A549 (cell line): Measurements from ENCODE around the gene NIPAL1. TPM values are rescaled to one million over a fixed set of nuclear protein-coding genes. Genes with fewer than 3 reads are reported as not detected.

Experiments used
- ATAC-seq, 2 experiments: fragments of 200-7000 bp in 1 of 2; fragments of >200 bp in 1 of 2; cut with Nextera tagmentation in 1 of 2; cut with Tn5 transposase in 1 of 2; 3 replicates each; pipeline versions ENCODE4 v1.8.0 to v1.9.1; 2018 to 2020; ENCODE audit warnings: mild to moderate bottlenecking in 1 of 2, moderate library complexity in 1 of 2
- CTCF ChIA-PET: fragments of 300-600 bp; sonication (Branson Sonifier 250); formaldehyde crosslinking; extraction: SDS; loops from one replicate; lab custom pipeline; 2021; ENCODE audit warnings: antibody characterized with exemption, inconsistent platforms; lab: Yijun Ruan, JAX
- POLR2A ChIA-PET: fragments of 350-600 bp; formaldehyde crosslinking; extraction: SDS; loops from one replicate; lab custom pipeline; 2021; ENCODE audit warnings: antibody characterized with exemption, inconsistent platforms; lab: Yijun Ruan, JAX
- DNase-seq, 2 experiments: peaks; one replicate each; pipeline versions ENCODE4 v3.0.0 to v3.0.0-alpha.2; 2011 to 2016; ENCODE audit warnings: low read depth in 1 of 2, low spot score in 1 of 2
- FAIRE-seq: peaks from 2 replicates; lab custom pipeline; 2011; peaks lifted over from hg19 to GRCh38; lab: Jason Lieb, UNC
- H3K27ac ChIP-seq, 2 experiments: fragments of >200 bp; sonication (Bioruptor Twin); formaldehyde crosslinking; 3 replicates each; pipeline ENCODE4 v1.5.1; 2016 to 2017
- H3K4me1 ChIP-seq: fragments of >200 bp; sonication (Bioruptor Twin); formaldehyde crosslinking; 3 replicates; pipeline ENCODE4 v1.6.1; 2016
- H3K4me2 ChIP-seq: fragments of >200 bp; sonication (Bioruptor Twin); formaldehyde crosslinking; 3 replicates; pipeline ENCODE4 v1.6.1; 2016
- H3K4me3 ChIP-seq: fragments of >200 bp; sonication (Bioruptor Twin); formaldehyde crosslinking; 3 replicates; pipeline ENCODE4 v1.5.1; 2016
- H3K9me3 ChIP-seq: fragments of >200 bp; sonication (Bioruptor Twin); formaldehyde crosslinking; 3 replicates; pipeline ENCODE4 v1.6.1; 2016
- ATOH8 ChIP-seq: fragments of 250-450 bp; sonication (Bioruptor Pico); IDR thresholded peaks from 2 replicates; pipeline ENCODE4 v1.5.0; 2020; ENCODE audit warnings: low read depth, mild to moderate bottlenecking, moderate library complexity
- BHLHE40 ChIP-seq: IDR thresholded peaks from 2 replicates; pipeline ENCODE4 v1.6.1; 2012; ENCODE audit warnings: low read depth, low read length, inconsistent platforms
- CTCF ChIP-seq: fragments of >200 bp; sonication (Bioruptor Twin); formaldehyde crosslinking; IDR thresholded peaks from 3 replicates; pipeline ENCODE4 v1.5.1; 2016
- E2F6 ChIP-seq: IDR thresholded peaks from 2 replicates; pipeline ENCODE4 v1.6.1; 2012; ENCODE audit warnings: low read depth, borderline replicate concordance
- EHMT2 ChIP-seq: fragments of 200-600 bp; sonication (generic); IDR thresholded peaks from 2 replicates; pipeline ENCODE4 v1.6.1; 2016; ENCODE audit warnings: antibody characterized with exemption, low read depth, mild to moderate bottlenecking, moderate library complexity
- ELK1 ChIP-seq: fragments of 150-350 bp; IDR thresholded peaks from 2 replicates; pipeline ENCODE4 v1.6.1; 2014; ENCODE audit warnings: low read depth, mild to moderate bottlenecking, low read length
- EP300 ChIP-seq, 2 experiments: fragments of >200 bp; sonication (Bioruptor Twin); formaldehyde crosslinking; IDR thresholded peaks; 2 replicates in 1 of 2; 3 replicates in 1 of 2; pipeline ENCODE4 v1.6.1; 2016 to 2017
- ESRRA ChIP-seq: fragments of 150-350 bp; IDR thresholded peaks from 2 replicates; pipeline ENCODE4 v1.6.1; 2014; ENCODE audit warnings: mild to moderate bottlenecking, low read length, borderline replicate concordance
- FOSL2 ChIP-seq, 2 experiments: fragments of 450-650 bp in 1 of 2; fragments of >200 bp in 1 of 2; sonication (Bioruptor Twin) in 1 of 2; formaldehyde crosslinking; IDR thresholded peaks; 2 replicates each; pipeline versions ENCODE4 v1.5.0 to v1.6.1; 2016 to 2020; ENCODE audit warnings: mild to moderate bottlenecking in 1 of 2, moderate library complexity in 1 of 2
- FOXS1 ChIP-seq: fragments of 250-450 bp; sonication (Bioruptor Pico); IDR thresholded peaks from 2 replicates; pipeline ENCODE4 v1.5.0; 2020; ENCODE audit warnings: mild to moderate bottlenecking, moderate library complexity
- HEYL ChIP-seq: fragments of 250-450 bp; sonication (Bioruptor Pico); IDR thresholded peaks from 2 replicates; pipeline ENCODE4 v1.8.0; 2021; ENCODE audit warnings: mild to moderate bottlenecking, moderate library complexity
- HMGXB4 ChIP-seq: fragments of 250-450 bp; sonication (Bioruptor Pico); IDR thresholded peaks from 2 replicates; pipeline ENCODE4 v1.5.0; 2021; ENCODE audit warnings: mild to moderate bottlenecking, moderate library complexity, borderline replicate concordance
- HOXA7 ChIP-seq: fragments of 250-450 bp; sonication (Bioruptor Pico); IDR thresholded peaks from 2 replicates; pipeline ENCODE4 v1.5.0; 2020; ENCODE audit warnings: mild to moderate bottlenecking, moderate library complexity
- HOXB13 ChIP-seq: fragments of 250-450 bp; sonication (Bioruptor Pico); IDR thresholded peaks from 2 replicates; pipeline ENCODE4 v1.5.0; 2020; ENCODE audit warnings: low read depth, mild to moderate bottlenecking, moderate library complexity
- MAFK ChIP-seq: fragments of 450-650 bp; IDR thresholded peaks from 2 replicates; pipeline ENCODE4 v1.6.1; 2014; ENCODE audit not compliant: partially characterized antibody
- NFE2L2 ChIP-seq: fragments of 150-350 bp; conservative IDR thresholded peaks from 2 replicates; pipeline ENCODE4 v1.6.1; 2014; ENCODE audit warnings: low read length
- NR3C1 ChIP-seq: fragments of >200 bp; sonication (Bioruptor Twin); formaldehyde crosslinking; IDR thresholded peaks from 3 replicates; pipeline ENCODE4 v1.6.1; 2017
- POLR2AphosphoS2 ChIP-seq: conservative IDR thresholded peaks from 2 replicates; pipeline ENCODE4 v1.6.1; 2012; ENCODE audit warnings: low read length, improper control_type of control experiment, inconsistent platforms
- RARB ChIP-seq: fragments of 250-450 bp; sonication (Bioruptor Pico); IDR thresholded peaks from 2 replicates; pipeline ENCODE4 v1.8.0; 2021; ENCODE audit warnings: mild to moderate bottlenecking, moderate library complexity
- RFX5 ChIP-seq: fragments of 450-650 bp; IDR thresholded peaks from 2 replicates; pipeline ENCODE4 v1.7.1; 2014; ENCODE audit warnings: antibody characterized with exemption, mild to moderate bottlenecking, moderate library complexity
- RNF2 ChIP-seq: fragments of 200-600 bp; sonication (generic); IDR thresholded peaks from 2 replicates; pipeline ENCODE4 v1.6.1; 2016; ENCODE audit warnings: low read depth, mild to moderate bottlenecking, antibody characterized with exemption, moderate library complexity, borderline replicate concordance
- SMC3 ChIP-seq: fragments of >200 bp; sonication (Bioruptor Twin); formaldehyde crosslinking; IDR thresholded peaks from 3 replicates; pipeline ENCODE4 v1.6.1; 2018; ENCODE audit warnings: inconsistent platforms
- ZC3H11A ChIP-seq: fragments of 450-650 bp; IDR thresholded peaks from 2 replicates; pipeline ENCODE4 v1.6.1; 2014; ENCODE audit warnings: antibody characterized with exemption, mild to moderate bottlenecking
- ZSCAN20 ChIP-seq: fragments of 250-450 bp; sonication (Bioruptor Pico); IDR thresholded peaks from 2 replicates; pipeline ENCODE4 v1.8.0; 2022; ENCODE audit warnings: mild to moderate bottlenecking, moderate library complexity
- WGBS: methylation state at CpG from one replicate; pipeline ENCODE4 v1.1.6; 2017; ENCODE audit errors: missing lambda C conversion rate; 5-methylcytosine and 5-hydroxymethylcytosine counted together
- polyA plus RNA-seq, 4 experiments: library from polyadenylated mRNA; depleted of rRNA in 3 of 4; stranded (reverse); fragments of >200 nt; fragmentation: RNase III in 1 of 4; extraction: RNeasy Plus Mini Kit Qiagen cat#74134 plus additional on column Dnase treatment in 1 of 4; gene quantifications; 2 replicates in 3 of 4; 3 replicates in 1 of 4; pipeline ENCODE4 v1.2.3, GENCODE V29; 2011 to 2017

NIPAL1 gene
- polyA plus RNA-seq, 2 of the 4 experiments (the other 2 are of a cell fraction): 0.41 to 0.47 TPM

GRCh38 chr4:48027653-48028052 lies 11.1 kb downstream of the NIPAL1 start:
- H3K4me2 ChIP-seq: no peak overlapping the region
- FAIRE-seq (no peak), ATAC-seq (no peak), DNase-seq (no peak)
- TF ChIP-seq ZC3H11A: no peak
- no peak for TF ChIP-seq CTCF
- TF ChIP-seq EP300 (IDR thresholded peaks at IDR 0.05): no peak
- no peak for TF ChIP-seq HMGXB4 (CRISPR knock-in tag)
- no peak for TF ChIP-seq HOXA7 (CRISPR knock-in tag)
- TF ChIP-seq FOXS1 (CRISPR knock-in tag): no peak
- no peak for TF ChIP-seq RFX5
- TF ChIP-seq FOSL2 (IDR thresholded peaks at IDR 0.05): no peak
- TF ChIP-seq FOSL2 (CRISPR knock-in tag; IDR thresholded peaks at IDR 0.05): no peak
- TF ChIP-seq E2F6: no peak
- no peak for TF ChIP-seq SMC3
- no peak for TF ChIP-seq NR3C1
- no peak for TF ChIP-seq ZSCAN20
- TF ChIP-seq BHLHE40: no peak
- H3K4me3 ChIP-seq: no peak overlapping the region
- no peaks in the 10 kb centered on the region for H3K9me3 ChIP-seq
- CTCF ChIA-PET: no interaction called here
- H3K27ac ChIP-seq: no peak overlapping the region
- POLR2A ChIA-PET: no interaction called here
- no peaks in the 10 kb centered on the region for H3K4me1 ChIP-seq

- no peak for FAIRE-seq
Measured at GRCh38 chr4:48028696-48029095, 12.1 kb downstream of the NIPAL1 start.

GRCh38 chr4:48030470-48030869 lies 13.9 kb downstream of the NIPAL1 start:
- ChIA-PET POLR2A (no interaction called here), CTCF (no interaction called here)
- no peak for TF ChIP-seq SMC3
- no peak for TF ChIP-seq MAFK
- TF ChIP-seq EHMT2: no peak
- no peak for TF ChIP-seq ATOH8
- no peak for TF ChIP-seq HEYL (CRISPR knock-in tag)
- no peak for TF ChIP-seq ELK1
- no peak for TF ChIP-seq HMGXB4 (CRISPR knock-in tag)
- no peak for DNase-seq
- no peak overlapping the region for H3K27ac ChIP-seq
- no peaks in the 10 kb centered on the region for H3K4me1 ChIP-seq
- no peaks in the 10 kb centered on the region for H3K9me3 ChIP-seq
- ATAC-seq: no peak
- no peak for FAIRE-seq
- no peak overlapping the region for H3K4me2 ChIP-seq
- no peak overlapping the region for H3K4me3 ChIP-seq
- 57% methylated on average over 3 of the region's 3 CpGs for WGBS

More at GRCh38 chr4:48028696-48029095, 12.1 kb downstream of the NIPAL1 start:
- Histone ChIP-seq H3K4me2 (no peak overlapping the region), H3K4me1 (no peaks in the 10 kb centered on the region), H3K27ac (no peak overlapping the region), H3K9me3 (no peaks in the 10 kb centered on the region), H3K4me3 (no peak overlapping the region)
- WGBS: 27% methylated on average over 2 of the region's 2 CpGs
- no peak for TF ChIP-seq RNF2
- no peak for TF ChIP-seq POLR2AphosphoS2
- TF ChIP-seq HEYL (CRISPR knock-in tag): no peak
- no peak for TF ChIP-seq HOXB13 (CRISPR knock-in tag)
- no peak for TF ChIP-seq ZC3H11A
- no peak for TF ChIP-seq RARB
- no peak for TF ChIP-seq ESRRA
- TF ChIP-seq NFE2L2: no peak
- no peak for ATAC-seq
- no peak for DNase-seq
- CTCF ChIA-PET: no interaction called here
- POLR2A ChIA-PET: no interaction called here
